Transverse colon (tissue), 4 donors: ENCODE data around the gene ADPRHL1. TPM values are rescaled to one million over a fixed set of nuclear protein-coding genes. Genes with fewer than 3 reads are reported as not detected.
"Not testable (repeated sequence)": the region's sequence is repeated elsewhere in the genome, so short reads cannot be mapped to it uniquely, and the experiment has no call there.

Experiments
- DNase-seq: peaks from one replicate; pipeline ENCODE4 v3.0.0-alpha.2; 2019
- H3K27ac ChIP-seq, 4 donors: fragments of 200-600 bp; sonication (generic); 2 replicates each; pipeline ENCODE4 v1.5.1; 2016 to 2018; ENCODE audit warnings: inconsistent platforms in 4 of 4
- H3K27me3 ChIP-seq: fragments of 200-600 bp; sonication (generic); 2 replicates; pipeline ENCODE4 v1.5.1; 2017; ENCODE audit warnings: inconsistent platforms
- H3K36me3 ChIP-seq, 4 donors: fragments of 200-600 bp; sonication (generic); 2 replicates each; pipeline ENCODE4 v1.5.1; 2017 to 2019; ENCODE audit warnings: inconsistent platforms in 4 of 4
- H3K4me1 ChIP-seq, 4 donors: fragments of 200-600 bp; sonication (generic); 2 replicates each; pipeline ENCODE4 v1.5.1; 2017 to 2020; ENCODE audit warnings: inconsistent platforms in 4 of 4
- H3K4me3 ChIP-seq, 4 donors: fragments of 200-600 bp; sonication (generic); 1 replicate in 1 of 4; 2 replicates in 3 of 4; pipeline versions ENCODE4 v1.5.1 to v1.6.1; 2017 to 2019; ENCODE audit warnings: inconsistent platforms in 4 of 4
- H3K9me3 ChIP-seq, 2 donors: fragments of 200-600 bp; sonication (generic); 2 replicates each; pipeline ENCODE4 v1.5.1; 2017 to 2019; ENCODE audit warnings: inconsistent platforms in 2 of 2
- CTCF ChIP-seq, 5 experiments: fragments of 200-600 bp in 3 of 5; fragments of 450-650 bp in 2 of 5; sonication (generic) in 3 of 5; IDR thresholded peaks; 1 replicate in 2 of 5; 2 replicates in 3 of 5; pipeline ENCODE4 v1.5.1; 2016 to 2017; ENCODE audit warnings: antibody characterized with exemption in 5 of 5, inconsistent platforms in 3 of 5, mild to moderate bottlenecking in 2 of 5, moderate library complexity in 1 of 5
- EP300 ChIP-seq: sonication (generic); formaldehyde crosslinking; IDR thresholded peaks from one replicate; pipeline ENCODE4 v1.6.1; 2017; ENCODE audit warnings: antibody characterized with exemption, low read depth
- POLR2A ChIP-seq: fragments of 450-650 bp; IDR thresholded peaks from one replicate; pipeline ENCODE4 v1.6.1; 2016; ENCODE audit warnings: antibody characterized with exemption, mild to moderate bottlenecking, moderate library complexity
- POLR2AphosphoS5 ChIP-seq, 3 donors: sonication (generic); formaldehyde crosslinking; IDR thresholded peaks; one replicate each; pipeline ENCODE4 v1.6.1; 2016; ENCODE audit warnings: antibody characterized with exemption in 3 of 3
- WGBS, 2 donors: methylation state at CpG; one replicate each; pipeline ENCODE4 v1.1.5; 2018; ENCODE audit warnings: low coverage in 1 of 2; 5-methylcytosine and 5-hydroxymethylcytosine counted together
- in situ Hi-C, 4 donors: fragments of 200-750 bp; cut with MboI; loops; one replicate each; pipeline versions ENCODE4 v1.15.0 to v1.15.1; 2017; ENCODE audit warnings: low sequenced_read_pairs in 3 of 4, low pct_ligation_motif_present in 1 of 4, low pct_unique_long_range_greater_than_20kb in 1 of 4
- intact Hi-C: fragments of 100-400 bp; cut with DNase I; formaldehyde crosslinking; loops from one replicate; pipeline ENCODE4 v1.15.1; 2023; ENCODE audit warnings: low total_unique reads
- total RNA-seq, 4 donors: library from RNA; depleted of rRNA; stranded (reverse); fragments of >200 nt; gene quantifications; one replicate each; pipeline ENCODE4 v1.1.0, GENCODE V29; 2016

ADPRHL1 gene
- total RNA-seq, 4 donors from 2014 or later = 4.1 to 10.2 (median 5.9) TPM

GRCh38 chr13:113474179-113474578 lies 20.9 kb upstream of the ADPRHL1 start:
- no peaks in the 10 kb centered on the region for H3K9me3 ChIP-seq
- no peaks in the 10 kb centered on the region for H3K4me1 ChIP-seq
- peaks cover 0 to 31% (median 13%) of the 10 kb centered on the region in 4 donors for H3K36me3 ChIP-seq
- intact Hi-C loops (no loop called here), in situ Hi-C loops (no loop called here)
- WGBS, 2 donors = 70 to 100% methylated on average over 1 to 10 of the region's 10 CpGs
- no peak overlapping the region for H3K4me3 ChIP-seq
- no peak overlapping the region for H3K27ac ChIP-seq
- TF ChIP-seq EP300 (no peak), POLR2AphosphoS5 (IDR thresholded peaks at IDR 0.05) (no peak), POLR2A (no peak), CTCF (IDR thresholded peaks at IDR 0.05) (no peak)
- peak; percentile 23 for DNase-seq
- H3K27me3 ChIP-seq = no peaks in the 10 kb centered on the region

GRCh38 chr13:113472355-113473025 lies 19.2 kb upstream of the ADPRHL1 start:
- Histone ChIP-seq H3K4me3 (no peak overlapping the region), H3K4me1 (no peaks in the 10 kb centered on the region), H3K9me3 (no peaks in the 10 kb centered on the region), H3K27me3 (no peaks in the 10 kb centered on the region), H3K27ac (no peak overlapping the region), H3K36me3 (peaks cover 0 to 25% (median 8%) of the 10 kb centered on the region in 4 donors)
- intact Hi-C loops (no loop called here), in situ Hi-C loops (no loop called here)
- no peak for DNase-seq
- TF ChIP-seq POLR2AphosphoS5 (IDR thresholded peaks at IDR 0.05) = no peak
- no peak for TF ChIP-seq POLR2A
- no peak for TF ChIP-seq EP300
- TF ChIP-seq CTCF (IDR thresholded peaks at IDR 0.05) = no peak
- WGBS, 2 donors = 90 to 96% methylated on average over 2 to 28 of the region's 28 CpGs

DNA sequence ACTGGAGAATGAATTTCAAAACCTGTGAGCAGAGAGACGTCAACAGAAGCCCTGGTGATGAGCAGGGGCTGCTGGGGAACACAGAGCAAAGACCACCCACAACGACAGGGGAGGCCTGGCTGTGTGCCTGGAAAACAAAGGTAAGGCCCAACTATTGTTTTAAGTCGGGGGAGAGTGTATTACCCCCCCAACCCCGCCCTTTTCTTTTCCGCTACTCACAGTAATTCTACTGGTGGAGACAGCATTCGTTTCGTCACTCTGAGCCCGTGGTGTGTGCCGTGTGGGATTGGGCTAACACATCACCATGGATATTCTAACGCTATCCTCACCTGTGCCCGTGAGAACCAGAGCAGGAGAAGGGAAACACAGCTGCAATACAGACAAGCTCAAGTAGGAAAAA lies 18.6 kb upstream of the ADPRHL1 start:
- intact Hi-C loops (no loop called here), in situ Hi-C loops (no loop called here)
- Histone ChIP-seq H3K9me3 (no peaks in the 10 kb centered on the region), H3K4me3 (no peak overlapping the region), H3K4me1 (no peaks in the 10 kb centered on the region), H3K27ac (no peak overlapping the region), H3K27me3 (no peaks in the 10 kb centered on the region), H3K36me3 (peaks cover 0 to 25% (median 6%) of the 10 kb centered on the region in 4 donors)
- no peak for DNase-seq
- TF ChIP-seq POLR2AphosphoS5 (IDR thresholded peaks at IDR 0.05) (no peak), CTCF (IDR thresholded peaks at IDR 0.05) (no peak), POLR2A (no peak), EP300 (no peak)
- 80 to 89% methylated on average over 1 to 11 of the region's 11 CpGs for WGBS, 2 donors

DNA sequence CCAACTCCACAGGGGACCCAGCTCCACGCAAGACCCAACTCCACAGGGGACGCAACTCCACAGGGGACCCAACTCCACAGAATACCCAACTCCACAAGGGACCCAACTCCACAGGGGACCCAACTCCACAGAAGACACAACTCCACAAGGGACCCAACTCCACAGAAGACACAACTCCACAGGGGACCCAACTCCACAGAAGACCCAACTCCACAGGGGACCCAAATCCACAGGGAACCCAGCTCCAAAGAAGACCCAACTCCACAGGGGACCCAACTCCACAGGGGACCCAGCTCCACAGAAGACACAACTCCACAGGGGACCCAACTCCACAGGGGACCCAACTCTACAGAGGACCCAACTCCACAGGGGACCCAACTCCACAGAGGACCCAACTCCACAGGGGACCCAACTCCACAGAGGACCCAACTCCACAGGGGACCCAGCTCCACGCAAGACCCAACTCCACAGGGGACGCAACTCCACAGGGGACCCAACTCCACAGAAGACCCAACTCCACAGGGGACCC lies 17.4 kb upstream of the ADPRHL1 start:
- H3K4me3 ChIP-seq, H3K4me1 ChIP-seq, intact Hi-C loops, H3K9me3 ChIP-seq, in situ Hi-C loops, H3K27ac ChIP-seq, H3K27me3 ChIP-seq, DNase-seq: not testable (repeated sequence)
- peaks cover 0 to 15% (median 5%) of the 10 kb centered on the region in 4 donors for H3K36me3 ChIP-seq
- WGBS, 2 donors = 82% methylated on average over 4 of the region's 4 CpGs; no CpG with 5 or more reads in 1 of the 2 donors
